Epithelial cell of prostate (primary cell): ENCODE measurements around the gene ANKRD2.

Source experiments
- DNase-seq: peaks from one replicate; pipeline ENCODE4 v3.0.0-alpha.2; 2011; ENCODE audit warnings: low read depth, low spot score
- H3K27ac ChIP-seq: fragments of 450-650 bp; 2 replicates; pipeline ENCODE4 v1.5.1; 2017; ENCODE audit warnings: mild to moderate bottlenecking

ANKRD2 gene

DNA sequence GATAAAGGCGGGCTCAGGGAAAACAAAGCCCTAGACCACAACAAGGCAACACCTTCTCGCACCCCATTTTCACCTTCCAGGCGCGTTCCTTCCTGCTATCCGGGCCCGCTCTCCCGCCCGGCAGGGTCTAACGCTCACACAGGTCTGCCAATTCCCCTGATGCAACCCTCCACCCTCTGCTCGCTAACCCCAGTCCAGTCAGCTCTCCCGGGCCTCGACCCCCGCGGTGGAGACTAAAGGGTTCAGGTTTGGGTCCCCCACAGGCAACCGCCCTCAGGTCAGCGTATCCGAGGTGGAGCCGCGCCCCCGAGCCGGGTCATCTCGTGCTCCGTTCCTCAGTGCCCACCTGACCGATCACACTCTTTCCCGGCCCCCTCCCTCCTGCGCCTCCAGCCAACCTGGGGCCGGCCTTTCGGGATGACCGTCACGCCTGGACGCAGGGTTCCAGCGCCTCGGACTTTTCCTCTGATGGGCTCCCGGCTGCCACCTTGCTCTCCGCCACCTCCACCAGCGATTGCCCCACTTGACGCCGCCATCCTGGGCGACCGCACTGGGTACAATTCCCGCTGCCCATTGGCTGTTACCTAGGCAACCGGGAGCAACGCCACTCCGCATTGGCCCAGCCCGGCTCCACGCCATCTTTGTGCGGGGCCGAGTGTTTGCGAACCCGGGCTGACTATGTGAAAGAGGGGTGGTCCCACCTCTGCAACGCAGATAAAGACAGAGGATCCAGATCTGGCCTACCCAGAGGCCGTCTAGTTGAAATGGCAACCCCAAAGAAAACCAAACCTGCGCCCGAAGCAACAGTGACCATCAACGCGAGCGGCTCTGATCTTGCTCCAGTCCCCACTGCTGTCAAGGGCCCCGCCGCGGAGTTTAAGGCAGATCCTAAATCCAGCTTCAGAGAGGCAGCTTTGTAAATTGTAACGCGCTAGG, 60.6 kb downstream of the ANKRD2 start, which contains the start of gene MORN4:
TSS of gene MORN4 (minus strand) at position 552 of the 936 bp plus-strand sequence. CDS start 13,847 bp downstream, outside the sequence.
- DNase-seq: peak; percentile 43
- H3K27ac ChIP-seq: peak within 1 kb of the TSS; percentile 24
